Gastrocnemius medialis (tissue), 4 donors: Measurements from ENCODE around the gene TANGO6. TPM values are rescaled to one million over a fixed set of nuclear protein-coding genes. Genes with fewer than 3 reads are reported as not detected.

Experiments used
- ATAC-seq, 2 donors: fragments of 150-250 bp; one replicate each; pipeline ENCODE4 v1.9.1; 2016
- DNase-seq, 2 donors: peaks; one replicate each; pipeline ENCODE4 v3.0.0-alpha.2; 2019
- H3K27ac ChIP-seq, 4 donors: fragments of 200-600 bp; sonication (generic); 1 replicate in 1 of 4; 2 replicates in 3 of 4; pipeline ENCODE4 v1.5.1; 2016 to 2018; ENCODE audit warnings: mild to moderate bottlenecking in 2 of 4, moderate library complexity in 1 of 4
- H3K27me3 ChIP-seq, 3 donors: fragments of 200-600 bp; sonication (generic) in 2 of 3; 1 replicate in 1 of 3; 2 replicates in 2 of 3; pipeline versions ENCODE4 v1.5.1 to v1.6.0; 2016 to 2019; ENCODE audit warnings: mild to moderate bottlenecking in 1 of 3, moderate library complexity in 1 of 3
- H3K36me3 ChIP-seq, 2 donors: fragments of 200-600 bp; sonication (generic) in 1 of 2; one replicate each; pipeline ENCODE4 v1.5.1; 2017 to 2018
- H3K4me1 ChIP-seq, 2 donors: fragments of 200-600 bp; sonication (generic) in 1 of 2; one replicate each; pipeline ENCODE4 v1.5.1; 2016 to 2017; ENCODE audit warnings: mild to moderate bottlenecking in 2 of 2
- H3K4me3 ChIP-seq, 4 donors: fragments of 200-600 bp; sonication (generic) in 3 of 4; 1 replicate in 1 of 4; 2 replicates in 3 of 4; pipeline ENCODE4 v1.5.1; 2016 to 2019; ENCODE audit warnings: mild to moderate bottlenecking in 2 of 4
- H3K9me3 ChIP-seq, 3 donors: fragments of 200-600 bp; sonication (generic) in 2 of 3; 1 replicate in 1 of 3; 2 replicates in 2 of 3; pipeline ENCODE4 v1.5.1; 2016 to 2019
- CTCF ChIP-seq, 5 experiments: fragments of 450-650 bp in 3 of 5; fragments of 200-600 bp in 2 of 5; sonication (generic) in 2 of 5; IDR thresholded peaks in 4 of 5; conservative IDR thresholded peaks in 1 of 5; 1 replicate in 4 of 5; 2 replicates in 1 of 5; pipeline ENCODE4 v1.5.1; 2016 to 2019; ENCODE audit warnings: antibody characterized with exemption in 5 of 5, mild to moderate bottlenecking in 3 of 5, moderate library complexity in 3 of 5
- POLR2A ChIP-seq, 2 donors: fragments of 450-650 bp; IDR thresholded peaks; one replicate each; pipeline ENCODE4 v1.6.1; 2017; ENCODE audit warnings: antibody characterized with exemption in 2 of 2, mild to moderate bottlenecking in 2 of 2, moderate library complexity in 2 of 2
- in situ Hi-C, 4 donors: fragments of 200-750 bp; cut with MboI; loops; one replicate each; pipeline versions ENCODE4 v1.15.0 to v1.8.0; 2017; ENCODE audit warnings: low sequenced_read_pairs in 4 of 4
- intact Hi-C: fragments of 100-400 bp; cut with DNase I; formaldehyde crosslinking; loops from one replicate; pipeline ENCODE4 v1.15.1; 2023; ENCODE audit warnings: low total_unique reads
- total RNA-seq, 4 donors: library from RNA; depleted of rRNA; stranded (reverse); fragments of >200 nt; gene quantifications; one replicate each; pipeline versions ENCODE4 v1.1.0 to v1.2.3, GENCODE V29; 2016

Gene TANGO6
- total RNA-seq, 4 donors from 2014 or later, result 13.6 to 20.0 (median 17.8) TPM

DNA sequence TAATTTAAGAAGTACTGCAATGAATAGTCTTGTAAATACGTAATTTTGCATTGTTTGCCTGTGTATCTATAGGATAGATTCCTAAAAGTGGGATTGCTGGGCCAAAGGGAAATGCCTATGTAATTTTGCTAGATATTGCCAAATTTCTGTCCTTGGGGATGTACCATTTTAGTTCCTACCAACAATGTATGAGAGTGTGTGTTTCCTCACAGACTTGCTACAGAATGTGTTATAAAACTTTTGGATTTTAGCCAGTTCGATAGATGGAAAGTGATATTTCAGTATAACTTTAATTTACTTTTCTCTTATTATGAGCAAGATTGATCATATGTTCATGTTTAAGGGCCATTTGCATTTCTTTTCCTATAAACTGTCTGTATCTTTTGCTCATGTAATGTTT lies 8.3 kb downstream of the TANGO6 start:
- Histone ChIP-seq H3K36me3 (no peaks in the 10 kb centered on the region), H3K27ac (no peak overlapping the region), H3K27me3 (no peaks in the 10 kb centered on the region), H3K9me3 (no peaks in the 10 kb centered on the region), H3K4me3 (no peak overlapping the region), H3K4me1 (peaks cover 0 to 3% of the 10 kb centered on the region in 2 donors)
- DNase-seq (no peak), ATAC-seq (no peak)
- in situ Hi-C loops (no loop called here), intact Hi-C loops (no loop called here)
- TF ChIP-seq CTCF (IDR thresholded peaks at IDR 0.05 in 4 of 5, conservative IDR thresholded peaks at IDR 0.05 in 1 of 5) (no peak), POLR2A (IDR thresholded peaks at IDR 0.05) (no peak)

- TF ChIP-seq CTCF (IDR thresholded peaks at IDR 0.05 in 4 of 5, conservative IDR thresholded peaks at IDR 0.05 in 1 of 5) (no peak), POLR2A (IDR thresholded peaks at IDR 0.05) (no peak)
- Histone ChIP-seq H3K27ac (no peak overlapping the region), H3K4me1 (no peaks in the 10 kb centered on the region), H3K27me3 (no peaks in the 10 kb centered on the region), H3K9me3 (no peaks in the 10 kb centered on the region), H3K4me3 (no peak overlapping the region), H3K36me3 (peaks cover 0 to 10% of the 10 kb centered on the region in 2 donors)
- in situ Hi-C loops, result no loop called here
- DNase-seq, result no peak
- intact Hi-C loops, result no loop called here
- ATAC-seq, result no peak
These were observed 14.1 kb downstream of the TANGO6 start for GRCh38 chr16:68857479-68857878.

- no peaks in the 10 kb centered on the region for H3K4me1 ChIP-seq
- ATAC-seq (no peak), DNase-seq (no peak)
- H3K36me3 ChIP-seq, result peaks cover 0 to 31% of the 10 kb centered on the region in 2 donors
- intact Hi-C loops, result no loop called here
- H3K9me3 ChIP-seq, result no peaks in the 10 kb centered on the region
- H3K4me3 ChIP-seq, result no peak overlapping the region
- no peak overlapping the region for H3K27ac ChIP-seq
- no peaks in the 10 kb centered on the region for H3K27me3 ChIP-seq
- no peak for TF ChIP-seq CTCF (IDR thresholded peaks at IDR 0.05 in 4 of 5, conservative IDR thresholded peaks at IDR 0.05 in 1 of 5)
- TF ChIP-seq POLR2A (IDR thresholded peaks at IDR 0.05), result no peak
- in situ Hi-C loops, result no loop called here
These were observed 16.5 kb downstream of the TANGO6 start for GRCh38 chr16:68859828-68860227.

GRCh38 chr16:68860978-68861892 lies 17.9 kb downstream of the TANGO6 start:
- Histone ChIP-seq H3K9me3 (no peaks in the 10 kb centered on the region), H3K36me3 (peaks cover 0 to 31% of the 10 kb centered on the region in 2 donors), H3K27me3 (no peaks in the 10 kb centered on the region), H3K4me3 (no peak overlapping the region), H3K4me1 (no peaks in the 10 kb centered on the region), H3K27ac (no peak overlapping the region)
- no peak for DNase-seq
- in situ Hi-C loops (no loop called here), intact Hi-C loops (no loop called here)
- no peak for ATAC-seq
- no peak for TF ChIP-seq CTCF (IDR thresholded peaks at IDR 0.05 in 4 of 5, conservative IDR thresholded peaks at IDR 0.05 in 1 of 5)
- no peak for TF ChIP-seq POLR2A (IDR thresholded peaks at IDR 0.05)
